K562 (cell line): Measurements from ENCODE around the gene PSMA8. TPM values are rescaled to one million over a fixed set of nuclear protein-coding genes. Genes with fewer than 3 reads are reported as not detected.
A peak's percentile ranks its signal among the peaks of the same experiment; 100 is the strongest.

Experiments
- BRF1 ChIP-seq: IDR thresholded peaks from 3 replicates; pipeline ENCODE4 v1.6.1; 2011; ENCODE audit warnings: borderline replicate concordance, mild to moderate bottlenecking; ENCODE audit not compliant: insufficient read length; ENCODE audit errors: extremely low read depth
- CTCF ChIP-seq, 3 experiments: IDR thresholded peaks in 2 of 3; conservative IDR thresholded peaks in 1 of 3; 2 replicates each; pipeline ENCODE4 v1.5.1; 2011 to 2012; ENCODE audit warnings: low read length in 3 of 3, mild to moderate bottlenecking in 3 of 3, control low read depth in 2 of 3, improper control_type of control experiment in 1 of 3, inconsistent platforms in 1 of 3, low read depth in 1 of 3, mixed read lengths in 1 of 3, moderate library complexity in 1 of 3; ENCODE audit not compliant: insufficient read depth in 2 of 3
- GTF2B ChIP-seq: IDR thresholded peaks from 2 replicates; pipeline ENCODE4 v1.6.1; 2011; ENCODE audit not compliant: insufficient read length; ENCODE audit errors: extremely low read depth
- NCOA1 ChIP-seq: fragments of 450-650 bp; IDR thresholded peaks from 2 replicates; pipeline ENCODE4 v1.6.1; 2016; ENCODE audit warnings: low read depth
- SNIP1 ChIP-seq: fragments of 450-650 bp; IDR thresholded peaks from 2 replicates; pipeline ENCODE4 v1.7.1; 2017; ENCODE audit warnings: low read depth, mild to moderate bottlenecking
- SUPT5H ChIP-seq: fragments of 450-650 bp; IDR thresholded peaks from 2 replicates; pipeline ENCODE4 v1.6.1; 2016
- ZBTB40 ChIP-seq, 2 experiments: fragments of 450-650 bp in 1 of 2; sonication (generic) in 1 of 2; formaldehyde crosslinking in 1 of 2; IDR thresholded peaks; 2 replicates each; pipeline versions ENCODE4 v1.7.1 to v1.9.0; 2016 to 2022; ENCODE audit warnings: inconsistent platforms in 1 of 2, mild to moderate bottlenecking in 1 of 2, missing genetic modification reagents in 1 of 2
- ZNF239 ChIP-seq: fragments of 250-450 bp; sonication (Bioruptor Pico); IDR thresholded peaks from 2 replicates; pipeline ENCODE4 v1.4.0; 2020; ENCODE audit warnings: mild to moderate bottlenecking
- polyA plus RNA-seq, 8 experiments: library from polyadenylated mRNA; depleted of rRNA in 4 of 8; stranded (reverse) in 5 of 8; unstranded in 3 of 8; fragments of >200 nt; fragmentation: Nextera tagmentation in 2 of 8; fragmentation: Illumina TruSeq in 1 of 8; extraction: Ambion mirVana in 2 of 8; extraction: Trizol in 1 of 8; gene quantifications; 2 replicates each; pipeline versions ENCODE4 v1.2.1 to v1.2.3, GENCODE V29; 2011 to 2014; ENCODE audit warnings: inconsistent platforms in 1 of 8, missing spikeins in 1 of 8
- total RNA-seq, 7 experiments: library from RNA; depleted of rRNA in 6 of 7; stranded (reverse); fragments of >200 nt in 6 of 7; fragmentation: Illumina TruSeq in 2 of 7; extraction: Trizol in 2 of 7; gene quantifications; 2 replicates each; pipeline versions ENCODE4 v1.2.1 to v1.2.3, GENCODE V29; 2011 to 2021; ENCODE audit warnings: low replicate concordance in 1 of 7
- TF ChIP-seq, protein P1 (sequence below): fragments of 250-450 bp; sonication (Bioruptor Pico); IDR thresholded peaks from 2 replicates; pipeline ENCODE4 v1.8.0; 2021; ENCODE audit warnings: mild to moderate bottlenecking, moderate library complexity
- TF ChIP-seq, protein P2 (sequence below): IDR thresholded peaks from 2 replicates; pipeline ENCODE4 v1.6.1; 2012; ENCODE audit warnings: low read depth, low read length, improper control_type of control experiment, borderline replicate concordance

PSMA8 gene
- total and polyA plus RNA-seq, 9 of the 15 experiments (the other 6 are each of a cell fraction or from before 2014, with no cell fraction given), result not detected

- TF ChIP-seq CTCF (IDR thresholded peaks at IDR 0.05 in 2 of 3, conservative IDR thresholded peaks at IDR 0.05 in 1 of 3; ENCODE audit: insufficient read depth in 2 of 3, low read depth in 1 of 3, low read length in 3 of 3) (peak in 1 of 3 experiments; percentile 6; a peak in 1 of 6 replicates), GTF2B (no peak), ZBTB40 (IDR thresholded peaks at IDR 0.05) (peak; percentile 68), ZBTB40 (CRISPR knock-in tag; IDR thresholded peaks at IDR 0.05) (no peak), BRF1 (no peak), NCOA1 (peak; percentile 13; the same call in 1 of the 2 replicates), SNIP1 (no peak), ZNF239 (no peak), SUPT5H (peak; percentile 97)
- TF ChIP-seq, protein P1, sequence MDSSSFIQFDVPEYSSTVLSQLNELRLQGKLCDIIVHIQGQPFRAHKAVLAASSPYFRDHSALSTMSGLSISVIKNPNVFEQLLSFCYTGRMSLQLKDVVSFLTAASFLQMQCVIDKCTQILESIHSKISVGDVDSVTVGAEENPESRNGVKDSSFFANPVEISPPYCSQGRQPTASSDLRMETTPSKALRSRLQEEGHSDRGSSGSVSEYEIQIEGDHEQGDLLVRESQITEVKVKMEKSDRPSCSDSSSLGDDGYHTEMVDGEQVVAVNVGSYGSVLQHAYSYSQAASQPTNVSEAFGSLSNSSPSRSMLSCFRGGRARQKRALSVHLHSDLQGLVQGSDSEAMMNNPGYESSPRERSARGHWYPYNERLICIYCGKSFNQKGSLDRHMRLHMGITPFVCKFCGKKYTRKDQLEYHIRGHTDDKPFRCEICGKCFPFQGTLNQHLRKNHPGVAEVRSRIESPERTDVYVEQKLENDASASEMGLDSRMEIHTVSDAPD (CRISPR knock-in tag), result no peak
- TF ChIP-seq, protein P2, sequence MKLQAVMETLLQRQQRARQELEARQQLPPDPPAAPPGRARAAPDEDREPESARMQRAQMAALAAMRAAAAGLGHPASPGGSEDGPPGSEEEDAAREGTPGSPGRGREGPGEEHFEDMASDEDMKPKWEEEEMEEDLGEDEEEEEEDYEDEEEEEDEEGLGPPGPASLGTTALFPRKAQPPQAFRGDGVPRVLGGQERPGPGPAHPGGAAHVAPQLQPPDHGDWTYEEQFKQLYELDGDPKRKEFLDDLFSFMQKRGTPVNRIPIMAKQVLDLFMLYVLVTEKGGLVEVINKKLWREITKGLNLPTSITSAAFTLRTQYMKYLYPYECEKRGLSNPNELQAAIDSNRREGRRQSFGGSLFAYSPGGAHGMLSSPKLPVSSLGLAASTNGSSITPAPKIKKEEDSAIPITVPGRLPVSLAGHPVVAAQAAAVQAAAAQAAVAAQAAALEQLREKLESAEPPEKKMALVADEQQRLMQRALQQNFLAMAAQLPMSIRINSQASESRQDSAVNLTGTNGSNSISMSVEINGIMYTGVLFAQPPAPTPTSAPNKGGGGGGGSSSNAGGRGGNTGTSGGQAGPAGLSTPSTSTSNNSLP, result peak; percentile 1; the same call in 1 of the 2 replicates
Measured at GRCh38 chr18:26090130-26091046, 43.3 kb upstream of the PSMA8 start, which contains the start of gene SS18 (continued).
